H9 (cell line): Measurements from ENCODE around the gene SEPTIN5. TPM values are rescaled to one million over a fixed set of nuclear protein-coding genes. Genes with fewer than 3 reads are reported as not detected.

Experiments used
- DNase-seq: peaks from one replicate; pipeline ENCODE4 v3.0.0-alpha.2; 2017
- H2AFZ ChIP-seq: one replicate; pipeline ENCODE4 v1.6.1; 2013; ENCODE audit warnings: mild to moderate bottlenecking, low read length, control low read depth, moderate library complexity
- H2AK5ac ChIP-seq: 2 replicates; pipeline ENCODE4 v1.6.1; 2013; ENCODE audit warnings: low read length, control low read depth, mixed read lengths; ENCODE audit not compliant: insufficient read length
- H2BK120ac ChIP-seq: one replicate; pipeline ENCODE4 v1.6.1; 2013; ENCODE audit warnings: low read depth, mild to moderate bottlenecking, low read length, control low read depth, inconsistent platforms; ENCODE audit not compliant: poor library complexity, severe bottlenecking
- H2BK12ac ChIP-seq: 2 replicates; pipeline ENCODE4 v1.6.1; 2013; ENCODE audit warnings: low read length, control low read depth, mixed read lengths, low read depth; ENCODE audit not compliant: insufficient read length
- H2BK15ac ChIP-seq: 2 replicates; pipeline ENCODE4 v1.6.1; 2013; ENCODE audit warnings: low read depth, low read length, control low read depth
- H2BK20ac ChIP-seq: one replicate; pipeline ENCODE4 v1.6.1; 2013; ENCODE audit warnings: low read depth, mild to moderate bottlenecking, low read length, control low read depth, inconsistent platforms; ENCODE audit not compliant: poor library complexity, severe bottlenecking
- H2BK5ac ChIP-seq: 2 replicates; pipeline ENCODE4 v1.6.1; 2013; ENCODE audit warnings: low read length, control low read depth, mixed read lengths; ENCODE audit not compliant: insufficient read length
- H3K14ac ChIP-seq: 2 replicates; pipeline ENCODE4 v1.6.1; 2013; ENCODE audit warnings: low read length, control low read depth; ENCODE audit not compliant: insufficient read depth
- H3K18ac ChIP-seq: 2 replicates; pipeline ENCODE4 v1.6.1; 2013; ENCODE audit warnings: low read depth, mild to moderate bottlenecking, mixed read lengths, low read length, control low read depth; ENCODE audit not compliant: insufficient read length
- H3K23ac ChIP-seq: 2 replicates; pipeline ENCODE4 v1.6.1; 2013; ENCODE audit warnings: low read length, control low read depth, mixed read lengths, low read depth; ENCODE audit not compliant: insufficient read length
- H3K23me2 ChIP-seq: 2 replicates; pipeline ENCODE4 v1.6.1; 2013; ENCODE audit warnings: low read depth, mild to moderate bottlenecking, mixed read lengths, low read length, control low read depth; ENCODE audit not compliant: insufficient read length, poor library complexity, severe bottlenecking
- H3K27ac ChIP-seq: 2 replicates; pipeline ENCODE4 v1.5.1; 2013; ENCODE audit warnings: low read length, control low read depth, mixed read lengths, low read depth; ENCODE audit not compliant: insufficient read length
- H3K27me3 ChIP-seq: 2 replicates; pipeline ENCODE4 v1.6.1; 2013; ENCODE audit warnings: low read length, control low read depth, inconsistent platforms; ENCODE audit not compliant: insufficient read depth
- H3K4ac ChIP-seq: 2 replicates; pipeline ENCODE4 v1.6.1; 2013; ENCODE audit warnings: low read depth, mild to moderate bottlenecking, control low read depth, inconsistent platforms, low read length, moderate library complexity
- H3K4me1 ChIP-seq: 2 replicates; pipeline ENCODE4 v1.6.1; 2013; ENCODE audit warnings: low read length, control low read depth, inconsistent platforms; ENCODE audit not compliant: insufficient read depth
- H3K4me2 ChIP-seq: 2 replicates; pipeline ENCODE4 v1.6.1; 2013; ENCODE audit warnings: low read length, control low read depth, mixed read lengths; ENCODE audit not compliant: insufficient read length, insufficient read depth
- H3K56ac ChIP-seq: 2 replicates; pipeline ENCODE4 v1.6.1; 2013; ENCODE audit warnings: low read depth, mild to moderate bottlenecking, mixed read lengths, low read length, control low read depth; ENCODE audit not compliant: insufficient read length
- H3K79me1 ChIP-seq: 2 replicates; pipeline ENCODE4 v1.6.1; 2013; ENCODE audit warnings: low read depth, mild to moderate bottlenecking, moderate library complexity, low read length, control low read depth, inconsistent platforms; ENCODE audit not compliant: insufficient read depth, poor library complexity, severe bottlenecking
- H3K79me2 ChIP-seq: 2 replicates; pipeline ENCODE4 v1.6.1; 2013; ENCODE audit warnings: low read length, control low read depth, inconsistent platforms; ENCODE audit not compliant: insufficient read depth
- H3K9ac ChIP-seq: 2 replicates; pipeline ENCODE4 v1.6.1; 2013; ENCODE audit warnings: low read length, control low read depth, mixed read lengths; ENCODE audit not compliant: insufficient read length; ENCODE audit errors: extremely low read depth
- H3K9me3 ChIP-seq: one replicate; pipeline ENCODE4 v1.6.1; 2013; ENCODE audit warnings: low read depth, low read length, inconsistent platforms; ENCODE audit not compliant: control insufficient read depth
- H3T11ph ChIP-seq: one replicate; pipeline ENCODE4 v1.6.1; 2013; ENCODE audit warnings: mild to moderate bottlenecking, low read length, control low read depth, inconsistent platforms
- H4K20me1 ChIP-seq: one replicate; pipeline ENCODE4 v1.6.1; 2013; ENCODE audit not compliant: control insufficient read depth, insufficient read length, insufficient read depth
- H4K5ac ChIP-seq: 2 replicates; pipeline ENCODE4 v1.6.1; 2013; ENCODE audit warnings: low read depth, mild to moderate bottlenecking, mixed read lengths, low read length, control low read depth; ENCODE audit not compliant: insufficient read length
- H4K8ac ChIP-seq: replicated peaks from 2 replicates; pipeline ENCODE4 v1.6.1; 2013; ENCODE audit warnings: low read length, control low read depth, mixed read lengths, low read depth; ENCODE audit not compliant: insufficient read length
- H4K91ac ChIP-seq: 2 replicates; pipeline ENCODE4 v1.6.1; 2013; ENCODE audit warnings: low read depth, mild to moderate bottlenecking, moderate library complexity, mixed read lengths, low read length, control low read depth; ENCODE audit not compliant: insufficient read length
- H3K27ac Mint-ChIP-seq, 3 experiments: 2 replicates in 2 of 3; 3 replicates in 1 of 3; pipeline ENCODE4 v1.8.0; 2020 to 2021; ENCODE audit warnings: mixed read lengths in 3 of 3, mild to moderate bottlenecking in 1 of 3, moderate library complexity in 1 of 3
- H3K27me3 Mint-ChIP-seq: 2 replicates; pipeline ENCODE4 v1.8.0; 2021; ENCODE audit warnings: low read depth, mild to moderate bottlenecking, moderate library complexity, mixed read lengths
- H3K36me3 Mint-ChIP-seq, 3 experiments: 2 replicates in 2 of 3; 3 replicates in 1 of 3; pipeline ENCODE4 v1.8.0; 2020 to 2021; ENCODE audit warnings: low read depth in 3 of 3, mixed read lengths in 3 of 3; ENCODE audit not compliant: insufficient read depth in 1 of 3
- H3K4me1 Mint-ChIP-seq, 2 experiments: 2 replicates each; pipeline ENCODE4 v1.8.0; 2020; ENCODE audit warnings: mixed read lengths in 2 of 2
- H3K4me3 Mint-ChIP-seq, 2 experiments: 2 replicates in 1 of 2; 3 replicates in 1 of 2; pipeline ENCODE4 v1.8.0; 2020 to 2021; ENCODE audit warnings: mild to moderate bottlenecking in 2 of 2, mixed read lengths in 2 of 2, moderate library complexity in 1 of 2
- H3K9me3 Mint-ChIP-seq, 2 experiments: 2 replicates in 1 of 2; 3 replicates in 1 of 2; pipeline ENCODE4 v1.8.0; 2020; ENCODE audit warnings: mild to moderate bottlenecking in 2 of 2, mixed read lengths in 2 of 2, moderate library complexity in 1 of 2
- CTCF ChIP-seq: fragments of 200-600 bp; sonication (generic); conservative IDR thresholded peaks from 3 replicates; pipeline ENCODE4 v1.8.0; 2021; ENCODE audit warnings: antibody characterized with exemption, mild to moderate bottlenecking
- WGBS: extraction: QIAGEN DNeasy Blood & Tissue Kit; methylation state at CpG from one replicate; pipeline ENCODE4 v1.1.7; 2013; ENCODE audit warnings: missing lambda C conversion rate, low lambda C conversion rate, mixed read lengths; ENCODE audit not compliant: insufficient read length; ENCODE audit errors: extremely low coverage; 5-methylcytosine and 5-hydroxymethylcytosine counted together
- total RNA-seq: library from RNA; stranded (reverse); gene quantifications from 2 replicates; pipeline ENCODE4 v1.2.1, GENCODE V29; 2021

The SEPTIN5 gene
- total RNA-seq, 1 experiment from 2014 or later = 17.8 TPM

GRCh38 chr22:19761725-19762567 is 47.6 kb downstream of the SEPTIN5 start:
- Histone ChIP-seq H2BK15ac (no peak overlapping the region; the same call in 1 of the 2 replicates), H3K27me3 (peaks cover 79% of the 10 kb centered on the region), H3K23me2 (no peaks in the 10 kb centered on the region), H3K9ac (no peak overlapping the region), H4K91ac (no peak overlapping the region), H3K14ac (no peak overlapping the region; the same call in 1 of the 2 replicates), H3K4me1 (no peaks in the 10 kb centered on the region; the same call in 1 of the 2 replicates), H3K27ac (no peak overlapping the region), H2BK120ac (no peak overlapping the region), H2BK5ac (no peak overlapping the region), H4K5ac (no peak overlapping the region), H3K9me3 (no peaks in the 10 kb centered on the region), H3K4me2 (peak overlapping the region; percentile 35), H4K20me1 (peaks cover 3% of the 10 kb centered on the region), H2BK20ac (no peak overlapping the region), H4K8ac (no peak overlapping the region), H2AFZ (no peak overlapping the region), H3K56ac (no peak overlapping the region), H3K79me2 (no peaks in the 10 kb centered on the region), H2AK5ac (no peak overlapping the region), H3K23ac (no peak overlapping the region), H3T11ph (no peak overlapping the region), H3K4ac (no peak overlapping the region), H3K18ac (no peak overlapping the region), H3K79me1 (no peaks in the 10 kb centered on the region), H2BK12ac (no peak overlapping the region)
- H3K27me3 Mint-ChIP-seq = peaks cover 85% of the 10 kb centered on the region
- peaks cover 20 to 47% of the 10 kb centered on the region in 2 experiments for H3K4me1 Mint-ChIP-seq
- H3K36me3 Mint-ChIP-seq = peaks cover 0 to 3% (median 0%) of the 10 kb centered on the region in 3 experiments; a peak in 2 of 7 replicates
- no CpG with 5 or more reads among the region's 33 CpGs for WGBS
- no peak for DNase-seq
- H3K27ac Mint-ChIP-seq = no peak overlapping the region
- H3K9me3 Mint-ChIP-seq = peaks cover 8 to 13% of the 10 kb centered on the region in 2 experiments; a peak in 4 of 5 replicates
- no peak for TF ChIP-seq CTCF
- H3K4me3 Mint-ChIP-seq = peak overlapping the region; percentile 35 to 71
